ENCODE data around the gene PALD1. TPM values are rescaled to one million over a fixed set of nuclear protein-coding genes. Genes with fewer than 3 reads are reported as not detected.

PALD1 gene
- total RNA-seq, 2 donors from 2014 or later = 17.3 to 19.7 TPM

- Histone ChIP-seq H3K4me3 (ENCODE audit: low read length) (no peak overlapping the region), H3K9me3 (ENCODE audit: control insufficient read depth, low read length) (no peaks in the 10 kb centered on the region), H3K27me3 (ENCODE audit: control insufficient read depth, insufficient read depth, low read length, poor library complexity, severe bottlenecking) (no peaks in the 10 kb centered on the region), H3K36me3 (ENCODE audit: control insufficient read depth, insufficient read depth, low read length) (no peaks in the 10 kb centered on the region), H3K4me1 (ENCODE audit: control insufficient read depth, insufficient read depth, low read length) (no peaks in the 10 kb centered on the region), H3K27ac (ENCODE audit: low read depth, low read length) (no peak overlapping the region), H3K9ac (ENCODE audit: extremely low read depth, low read length, poor library complexity, severe bottlenecking) (no peak overlapping the region)
- Mint-ChIP-seq H3K27ac (no peak overlapping the region), H3K27me3 (ENCODE audit: insufficient read depth) (no peaks in the 10 kb centered on the region), H3K4me3 (no peak overlapping the region), H3K9me3 (no peaks in the 10 kb centered on the region), H3K36me3 (ENCODE audit: low read depth) (no peaks in the 10 kb centered on the region), H3K4me1 (peaks cover 6% of the 10 kb centered on the region)
- DNase-seq = no peak
- 94 to 97% methylated on average over 13 to 24 of the region's 24 CpGs for WGBS, 2 experiments (ENCODE audit: insufficient coverage in 1 of 2, insufficient read length in 1 of 2)
- TF ChIP-seq, protein P1, sequence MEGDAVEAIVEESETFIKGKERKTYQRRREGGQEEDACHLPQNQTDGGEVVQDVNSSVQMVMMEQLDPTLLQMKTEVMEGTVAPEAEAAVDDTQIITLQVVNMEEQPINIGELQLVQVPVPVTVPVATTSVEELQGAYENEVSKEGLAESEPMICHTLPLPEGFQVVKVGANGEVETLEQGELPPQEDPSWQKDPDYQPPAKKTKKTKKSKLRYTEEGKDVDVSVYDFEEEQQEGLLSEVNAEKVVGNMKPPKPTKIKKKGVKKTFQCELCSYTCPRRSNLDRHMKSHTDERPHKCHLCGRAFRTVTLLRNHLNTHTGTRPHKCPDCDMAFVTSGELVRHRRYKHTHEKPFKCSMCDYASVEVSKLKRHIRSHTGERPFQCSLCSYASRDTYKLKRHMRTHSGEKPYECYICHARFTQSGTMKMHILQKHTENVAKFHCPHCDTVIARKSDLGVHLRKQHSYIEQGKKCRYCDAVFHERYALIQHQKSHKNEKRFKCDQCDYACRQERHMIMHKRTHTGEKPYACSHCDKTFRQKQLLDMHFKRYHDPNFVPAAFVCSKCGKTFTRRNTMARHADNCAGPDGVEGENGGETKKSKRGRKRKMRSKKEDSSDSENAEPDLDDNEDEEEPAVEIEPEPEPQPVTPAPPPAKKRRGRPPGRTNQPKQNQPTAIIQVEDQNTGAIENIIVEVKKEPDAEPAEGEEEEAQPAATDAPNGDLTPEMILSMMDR (conservative IDR thresholded peaks at IDR 0.05) = no peak
Observed at GRCh38 chr10:70600512-70601395, 122.2 kb downstream of the PALD1 start.

- H3K4me3 Mint-ChIP-seq = no peak overlapping the region
- 83 to 89% methylated on average over 1 to 3 of the region's 5 CpGs for WGBS, 2 experiments (ENCODE audit: insufficient coverage in 1 of 2, insufficient read length in 1 of 2)
- no peaks in the 10 kb centered on the region for H3K4me1 Mint-ChIP-seq
- no peak for DNase-seq
- no peaks in the 10 kb centered on the region for H3K4me1 ChIP-seq (ENCODE audit: control insufficient read depth, insufficient read depth, low read length)
- no peaks in the 10 kb centered on the region for H3K9me3 ChIP-seq (ENCODE audit: control insufficient read depth, low read length)
- no peak overlapping the region for H3K27ac ChIP-seq (ENCODE audit: low read depth, low read length)
- no peak overlapping the region for H3K27ac Mint-ChIP-seq
- H3K9ac ChIP-seq (ENCODE audit: extremely low read depth, low read length, poor library complexity, severe bottlenecking) = no peak overlapping the region
- H3K27me3 ChIP-seq (ENCODE audit: control insufficient read depth, insufficient read depth, low read length, poor library complexity, severe bottlenecking) = no peaks in the 10 kb centered on the region
- no peaks in the 10 kb centered on the region for H3K36me3 Mint-ChIP-seq (ENCODE audit: low read depth)
- no peaks in the 10 kb centered on the region for H3K27me3 Mint-ChIP-seq (ENCODE audit: insufficient read depth)
- H3K36me3 ChIP-seq (ENCODE audit: control insufficient read depth, insufficient read depth, low read length) = no peaks in the 10 kb centered on the region
- no peak overlapping the region for H3K4me3 ChIP-seq (ENCODE audit: low read length)
- TF ChIP-seq, protein P1 (conservative IDR thresholded peaks at IDR 0.05) = no peak
- H3K9me3 Mint-ChIP-seq = no peaks in the 10 kb centered on the region
Observed at GRCh38 chr10:70601746-70602145, 123.2 kb downstream of the PALD1 start.

GRCh38 chr10:70602665-70603448 is 124.3 kb downstream of the PALD1 start, which contains the start of gene PRF1:
PRF1 (minus strand) TSS chr10:70602741; CDS start chr10:70600902, 1,839 bp downstream.
- TF ChIP-seq, protein P1 (conservative IDR thresholded peaks at IDR 0.05) = no peak
- H3K27ac Mint-ChIP-seq = no peak within 1 kb of the TSS
- 93 to 94% methylated on average over 8 to 21 of the region's 21 CpGs for WGBS, 2 experiments (ENCODE audit: insufficient coverage in 1 of 2, insufficient read length in 1 of 2)
- no peaks in the 10 kb centered on the region for H3K9me3 Mint-ChIP-seq
- no peaks in the 10 kb centered on the region for H3K4me1 ChIP-seq (ENCODE audit: control insufficient read depth, insufficient read depth, low read length)
- no peak within 1 kb of the TSS for H3K9ac ChIP-seq (ENCODE audit: extremely low read depth, low read length, poor library complexity, severe bottlenecking)
- H3K4me3 ChIP-seq (ENCODE audit: low read length) = no peak within 1 kb of the TSS
- no peaks in the 10 kb centered on the region for H3K9me3 ChIP-seq (ENCODE audit: control insufficient read depth, low read length)
- peak; percentile 49 for DNase-seq
- H3K27me3 ChIP-seq (ENCODE audit: control insufficient read depth, insufficient read depth, low read length, poor library complexity, severe bottlenecking) = no peaks in the 10 kb centered on the region
- no peaks in the 10 kb centered on the region for H3K27me3 Mint-ChIP-seq (ENCODE audit: insufficient read depth)
- H3K36me3 Mint-ChIP-seq (ENCODE audit: low read depth) = no peaks in the 10 kb centered on the region
- no peaks in the 10 kb centered on the region for H3K36me3 ChIP-seq (ENCODE audit: control insufficient read depth, insufficient read depth, low read length)
- no peak within 1 kb of the TSS for H3K4me3 Mint-ChIP-seq
- H3K27ac ChIP-seq (ENCODE audit: low read depth, low read length) = no peak within 1 kb of the TSS
- no peaks in the 10 kb centered on the region for H3K4me1 Mint-ChIP-seq
